ENCODE measurements around the gene SEMA6B.
"Not testable (repeated sequence)": the region's sequence is repeated elsewhere in the genome, so short reads cannot be mapped to it uniquely, and the experiment has no call there.

The SEMA6B gene

DNA sequence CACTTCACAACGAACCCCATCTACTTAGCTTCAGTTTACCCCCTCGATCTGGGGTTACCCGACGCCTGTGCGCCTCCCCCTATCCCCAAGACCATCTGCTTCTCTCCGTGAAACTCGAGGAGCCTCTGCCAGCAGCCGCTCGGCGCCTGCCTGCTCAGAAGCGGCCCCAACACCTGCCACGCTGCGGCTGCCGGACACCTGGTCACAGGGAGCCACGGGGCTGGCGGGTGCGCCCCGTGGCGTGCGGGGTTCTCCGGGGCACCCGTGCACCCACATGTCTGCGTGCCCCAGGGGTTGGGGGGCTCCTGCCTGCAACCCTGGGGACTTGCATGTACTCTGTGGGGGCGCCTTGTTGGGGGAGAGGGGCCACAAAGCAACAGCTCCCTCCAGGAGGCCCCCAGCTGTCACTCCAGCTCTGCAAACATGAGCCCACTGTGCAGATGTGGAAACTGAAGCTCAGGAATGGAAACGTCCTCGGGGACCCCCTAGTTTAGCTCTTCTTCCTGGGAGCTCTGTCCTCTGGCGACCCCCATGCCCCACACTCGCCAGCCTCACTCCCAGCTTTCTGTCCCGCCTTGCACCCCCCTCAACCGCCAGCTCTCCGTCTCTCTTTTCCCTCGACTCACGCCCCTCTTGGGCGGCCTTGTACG is 7.0 kb upstream of the SEMA6B start:
- H3K27me3 ChIP-seq (replicated peaks; ENCODE audit: control insufficient read depth, insufficient read depth, low read length): peaks cover 20% of the 10 kb centered on the region

DNA sequence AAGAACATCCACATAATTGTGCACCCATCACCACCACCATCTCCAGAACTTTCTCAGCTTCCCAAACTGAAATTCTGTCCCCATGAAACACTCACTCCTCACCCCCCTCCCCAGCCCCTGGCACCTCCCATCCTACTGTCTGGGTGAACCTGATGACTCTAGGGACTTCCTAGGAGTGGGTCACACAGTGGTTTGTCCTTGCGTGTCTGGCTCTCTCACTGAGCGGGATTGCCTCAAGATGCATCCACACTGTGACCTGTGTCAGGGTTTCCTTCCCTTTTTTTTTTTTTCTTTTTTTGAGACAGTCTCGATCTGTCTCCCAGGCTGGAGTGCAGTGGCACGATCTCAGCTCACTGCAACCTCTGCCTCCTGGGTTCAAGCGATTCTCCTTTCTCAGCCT is 4.1 kb upstream of the SEMA6B start:
- H3K9me3 ChIP-seq (ENCODE audit: control insufficient read depth, low read length); H3K4me1 ChIP-seq (ENCODE audit: control insufficient read depth, insufficient read depth, low read length); H3K36me3 ChIP-seq (ENCODE audit: control insufficient read depth, insufficient read depth, low read length, severe bottlenecking); H3K9ac ChIP-seq (ENCODE audit: low read length); DNase-seq (ENCODE audit: low read depth); H3K4me3 ChIP-seq (ENCODE audit: low read length): not testable (repeated sequence)
- H3K27me3 ChIP-seq (replicated peaks; ENCODE audit: control insufficient read depth, insufficient read depth, low read length): peaks cover 12% of the 10 kb centered on the region

More for the DNA sequence above, 7.0 kb upstream of the SEMA6B start:
- Histone ChIP-seq H3K4me1 (ENCODE audit: control insufficient read depth, insufficient read depth, low read length) (no peaks in the 10 kb centered on the region), H3K4me3 (ENCODE audit: low read length) (no peak overlapping the region), H3K9ac (ENCODE audit: low read length) (no peak overlapping the region), H3K9me3 (ENCODE audit: control insufficient read depth, low read length) (no peaks in the 10 kb centered on the region), H3K36me3 (ENCODE audit: control insufficient read depth, insufficient read depth, low read length, severe bottlenecking) (no peaks in the 10 kb centered on the region)
- DNase-seq (ENCODE audit: low read depth): no peak

DNA sequence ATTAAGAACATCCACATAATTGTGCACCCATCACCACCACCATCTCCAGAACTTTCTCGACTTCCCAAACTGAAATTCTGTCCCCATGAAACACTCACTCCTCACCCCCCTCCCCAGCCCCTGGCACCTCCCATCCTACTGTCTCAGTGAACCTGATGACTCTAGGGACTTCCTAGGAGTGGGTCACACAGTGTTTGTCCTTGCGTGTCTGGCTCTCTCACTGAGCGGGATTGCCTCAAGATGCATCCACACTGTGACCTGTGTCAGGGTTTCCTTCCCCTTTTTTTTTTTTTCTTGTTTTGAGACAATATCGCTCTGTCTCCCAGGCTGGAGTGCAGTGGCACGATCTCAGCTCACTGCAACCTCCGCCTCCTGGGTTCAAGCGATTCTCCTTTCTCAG is 2.6 kb upstream of the SEMA6B start:
- peaks cover 22% of the 10 kb centered on the region for H3K27me3 ChIP-seq (replicated peaks; ENCODE audit: control insufficient read depth, insufficient read depth, low read length)
- not testable (repeated sequence) for H3K4me1 ChIP-seq (ENCODE audit: control insufficient read depth, insufficient read depth, low read length); H3K9ac ChIP-seq (ENCODE audit: low read length); H3K36me3 ChIP-seq (ENCODE audit: control insufficient read depth, insufficient read depth, low read length, severe bottlenecking); H3K4me3 ChIP-seq (ENCODE audit: low read length); H3K9me3 ChIP-seq (ENCODE audit: control insufficient read depth, low read length); DNase-seq (ENCODE audit: low read depth)

DNA sequence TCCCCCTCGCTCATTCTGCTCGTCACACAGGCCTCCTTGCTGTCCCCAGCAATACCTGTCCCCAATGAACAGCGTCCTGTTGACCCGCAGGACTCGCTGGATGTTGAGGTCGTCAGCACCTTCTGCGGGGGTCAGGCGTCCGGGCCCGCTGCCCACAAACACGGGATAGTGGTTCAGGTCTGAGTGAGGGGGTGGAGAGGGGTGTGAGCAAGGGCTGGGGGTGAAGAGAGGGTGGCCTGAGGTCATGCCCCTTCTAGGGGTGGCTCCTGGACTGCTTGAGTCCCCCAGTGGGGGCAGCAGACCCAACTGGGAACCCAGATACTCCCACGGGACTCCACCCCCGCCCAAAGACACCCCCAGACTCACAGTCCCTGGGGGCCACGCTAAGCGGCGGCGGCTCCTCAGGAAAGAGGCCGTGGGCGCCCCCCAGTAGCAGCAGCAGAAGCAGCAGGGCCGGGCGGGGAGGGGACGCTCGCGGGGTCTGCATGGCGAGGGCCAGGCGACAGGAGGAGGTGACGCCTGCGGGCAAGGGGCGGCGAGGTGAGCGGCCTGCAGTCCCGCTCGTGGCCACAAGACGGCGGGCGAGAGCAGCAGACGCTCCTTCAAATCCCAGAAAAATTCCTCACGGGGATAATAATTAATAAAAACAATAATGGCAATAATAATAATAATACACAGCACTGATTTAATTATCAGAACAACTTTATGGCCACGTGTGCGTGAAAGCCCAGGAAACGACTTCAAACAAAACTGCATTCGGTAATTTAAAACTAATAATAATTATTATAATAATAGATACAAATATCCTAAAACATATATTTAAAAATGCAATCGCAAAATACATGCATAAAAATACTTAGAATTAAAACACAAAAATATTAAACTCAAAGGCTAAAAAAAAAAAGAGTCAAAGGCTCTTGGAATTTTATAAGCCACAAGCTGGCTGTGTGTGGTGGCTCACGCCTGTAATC is 1.2 kb downstream of the SEMA6B start:
- H3K4me3 ChIP-seq (ENCODE audit: low read length): no peak overlapping the region
- H3K36me3 ChIP-seq (ENCODE audit: control insufficient read depth, insufficient read depth, low read length, severe bottlenecking): no peaks in the 10 kb centered on the region
- DNase-seq (ENCODE audit: low read depth): peak; percentile 64
- no peaks in the 10 kb centered on the region for H3K9me3 ChIP-seq (ENCODE audit: control insufficient read depth, low read length)
- no peaks in the 10 kb centered on the region for H3K4me1 ChIP-seq (ENCODE audit: control insufficient read depth, insufficient read depth, low read length)
- no peak overlapping the region for H3K9ac ChIP-seq (ENCODE audit: low read length)
- peaks cover 35% of the 10 kb centered on the region for H3K27me3 ChIP-seq (replicated peaks; ENCODE audit: control insufficient read depth, insufficient read depth, low read length)

DNA sequence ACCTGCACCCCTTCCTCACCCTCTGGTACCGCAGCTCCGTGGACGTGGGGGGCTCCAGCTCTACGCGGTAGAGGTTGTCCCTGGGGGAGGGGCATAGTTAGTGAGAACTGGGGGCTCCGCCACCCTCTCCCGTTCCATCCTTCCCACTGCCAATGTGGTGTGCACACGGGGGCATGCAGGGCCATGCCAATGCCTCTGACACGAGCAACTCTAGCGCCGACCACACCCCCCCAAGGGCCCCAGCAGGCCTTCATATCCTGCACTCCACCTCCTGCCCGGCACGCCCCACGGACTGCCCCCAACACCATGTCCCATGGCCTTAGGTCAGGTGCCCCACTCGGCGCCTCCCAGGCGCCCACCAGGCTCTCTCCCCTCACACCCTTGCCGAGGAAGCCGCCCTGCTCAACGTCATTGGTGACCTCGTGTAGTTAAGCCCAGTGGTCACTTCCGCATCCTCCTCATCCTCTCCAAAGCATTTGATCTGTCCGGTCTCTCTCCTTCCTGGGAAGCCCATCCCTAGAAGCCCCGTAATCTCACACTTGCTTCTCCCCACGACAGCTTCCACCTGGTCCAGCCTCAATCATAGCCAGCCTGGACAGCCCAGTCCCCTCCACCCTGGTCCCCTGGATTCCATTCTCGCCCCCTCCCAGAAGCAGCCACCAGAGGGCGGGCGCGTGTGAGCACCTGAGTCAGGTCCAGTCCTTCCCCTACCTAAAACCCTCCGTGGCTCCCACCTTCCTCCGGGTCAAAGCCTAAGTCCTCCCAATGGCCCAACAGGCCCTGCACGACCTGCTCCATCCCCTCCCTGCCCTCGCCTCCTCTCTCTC is 2.1 kb downstream of the SEMA6B start:
- H3K27me3 ChIP-seq (replicated peaks; ENCODE audit: control insufficient read depth, insufficient read depth, low read length): peaks cover 35% of the 10 kb centered on the region
- H3K4me1 ChIP-seq (ENCODE audit: control insufficient read depth, insufficient read depth, low read length): no peaks in the 10 kb centered on the region
- no peaks in the 10 kb centered on the region for H3K9me3 ChIP-seq (ENCODE audit: control insufficient read depth, low read length)
- H3K9ac ChIP-seq (ENCODE audit: low read length): no peak overlapping the region
- no peaks in the 10 kb centered on the region for H3K36me3 ChIP-seq (ENCODE audit: control insufficient read depth, insufficient read depth, low read length, severe bottlenecking)
- DNase-seq (ENCODE audit: low read depth): no peak
- H3K4me3 ChIP-seq (ENCODE audit: low read length): no peak overlapping the region

DNA sequence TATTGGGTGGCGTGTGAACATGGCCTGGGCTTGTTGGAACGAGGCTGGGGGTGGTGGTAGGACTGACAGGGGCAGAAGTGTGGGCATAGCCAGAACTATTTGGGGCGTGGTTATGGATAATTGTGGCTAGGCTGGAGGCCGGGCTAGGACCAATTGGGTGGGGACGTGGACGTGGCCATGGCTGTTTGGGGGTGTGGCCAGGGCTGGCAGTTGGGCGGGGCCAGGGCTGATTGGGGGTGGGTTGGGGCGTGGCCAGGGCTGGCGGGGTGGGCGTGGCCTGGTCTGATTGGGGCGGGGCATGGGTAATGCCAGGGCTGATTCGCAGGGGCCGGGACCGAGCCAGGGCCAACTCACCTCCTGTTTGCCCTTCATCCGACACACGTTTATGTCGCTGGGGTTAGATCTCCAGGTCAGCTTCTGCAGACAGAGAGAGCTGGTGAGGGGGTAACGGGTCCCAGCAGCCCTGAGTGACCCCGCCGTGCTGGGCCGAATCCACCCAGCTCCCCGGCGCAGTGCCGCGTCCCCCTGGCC is 2.8 kb downstream of the SEMA6B start:
- peak; percentile 24 for DNase-seq (ENCODE audit: low read depth)
- Histone ChIP-seq H3K9ac (ENCODE audit: low read length) (no peak overlapping the region), H3K36me3 (ENCODE audit: control insufficient read depth, insufficient read depth, low read length, severe bottlenecking) (no peaks in the 10 kb centered on the region), H3K4me1 (ENCODE audit: control insufficient read depth, insufficient read depth, low read length) (no peaks in the 10 kb centered on the region), H3K27me3 (replicated peaks; ENCODE audit: control insufficient read depth, insufficient read depth, low read length) (peaks cover 41% of the 10 kb centered on the region), H3K4me3 (ENCODE audit: low read length) (no peak overlapping the region), H3K9me3 (ENCODE audit: control insufficient read depth, low read length) (no peaks in the 10 kb centered on the region)

DNA sequence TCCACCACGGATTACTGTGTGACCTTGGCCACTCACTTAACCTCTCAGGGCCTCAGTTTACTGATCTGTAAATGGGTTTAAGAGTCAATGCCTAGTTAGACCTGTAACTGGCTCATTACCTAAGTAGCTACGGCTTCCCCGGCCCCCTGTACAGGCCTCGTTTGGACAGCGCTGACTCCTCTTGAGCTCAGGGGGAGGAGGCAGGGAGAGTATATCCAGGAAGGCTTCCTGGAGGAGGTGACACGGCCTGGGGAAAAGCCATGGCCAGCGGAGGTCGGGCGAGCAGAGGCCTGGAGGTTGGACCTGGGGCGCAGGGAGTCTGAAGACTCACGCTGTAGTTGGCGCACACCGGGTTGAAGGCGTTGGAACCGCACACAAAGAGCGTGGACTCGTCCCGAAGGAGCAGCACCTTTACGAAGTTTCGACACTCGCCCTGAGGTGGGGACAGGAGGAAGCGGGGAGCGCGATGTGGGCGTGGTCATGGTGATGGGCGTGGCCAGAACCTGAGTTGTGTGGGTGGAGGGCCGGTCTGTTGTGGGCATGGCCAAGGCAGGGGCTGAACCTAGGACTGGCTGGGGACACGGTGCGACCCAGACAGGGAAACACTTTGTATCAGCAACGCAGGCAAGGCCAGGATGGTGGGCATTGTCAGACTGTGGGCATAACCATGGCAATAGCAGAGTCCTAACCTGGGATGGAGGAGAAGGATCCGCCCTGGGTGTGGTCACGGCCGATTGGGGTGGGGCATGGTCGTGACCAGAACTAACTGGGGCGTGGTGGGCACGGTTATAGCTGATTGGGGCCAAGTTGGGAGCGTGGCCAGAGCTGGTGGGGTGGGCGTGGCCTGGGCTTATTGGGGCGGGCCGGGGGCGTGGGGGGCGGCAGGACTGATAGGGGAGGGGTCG is 3.6 kb downstream of the SEMA6B start:
- DNase-seq (ENCODE audit: low read depth): no peak
- H3K36me3 ChIP-seq (ENCODE audit: control insufficient read depth, insufficient read depth, low read length, severe bottlenecking): no peaks in the 10 kb centered on the region
- H3K9me3 ChIP-seq (ENCODE audit: control insufficient read depth, low read length): no peaks in the 10 kb centered on the region
- H3K4me3 ChIP-seq (ENCODE audit: low read length): no peak overlapping the region
- H3K4me1 ChIP-seq (ENCODE audit: control insufficient read depth, insufficient read depth, low read length): no peaks in the 10 kb centered on the region
- H3K9ac ChIP-seq (ENCODE audit: low read length): no peak overlapping the region
- peaks cover 41% of the 10 kb centered on the region for H3K27me3 ChIP-seq (replicated peaks; ENCODE audit: control insufficient read depth, insufficient read depth, low read length)

DNA sequence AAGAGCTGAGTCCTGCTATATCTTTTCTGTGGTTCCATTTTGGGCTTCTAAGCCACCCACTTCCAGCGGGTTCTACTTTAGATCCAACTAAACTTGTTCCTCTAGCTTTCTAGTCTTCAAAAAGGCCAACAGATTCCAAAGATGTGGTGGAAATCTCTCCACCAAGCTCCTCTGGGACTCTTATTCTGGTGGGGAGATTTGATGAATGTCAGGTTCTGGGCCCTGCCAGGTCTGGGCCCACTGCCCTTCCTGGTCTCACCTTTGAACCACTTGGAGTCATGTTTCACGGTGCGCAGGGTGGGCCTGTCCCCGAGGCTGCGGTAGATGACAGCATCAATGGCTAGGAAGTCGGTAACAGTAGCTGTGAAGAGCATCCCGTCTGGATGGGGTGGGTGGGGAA is 4.8 kb downstream of the SEMA6B start:
- no peaks in the 10 kb centered on the region for H3K36me3 ChIP-seq (ENCODE audit: control insufficient read depth, insufficient read depth, low read length, severe bottlenecking)
- no peaks in the 10 kb centered on the region for H3K4me1 ChIP-seq (ENCODE audit: control insufficient read depth, insufficient read depth, low read length)
- no peaks in the 10 kb centered on the region for H3K9me3 ChIP-seq (ENCODE audit: control insufficient read depth, low read length)
- H3K9ac ChIP-seq (ENCODE audit: low read length): no peak overlapping the region
- H3K27me3 ChIP-seq (replicated peaks; ENCODE audit: control insufficient read depth, insufficient read depth, low read length): peaks cover 46% of the 10 kb centered on the region
- no peak overlapping the region for H3K4me3 ChIP-seq (ENCODE audit: low read length)
- no peak for DNase-seq (ENCODE audit: low read depth)

DNA sequence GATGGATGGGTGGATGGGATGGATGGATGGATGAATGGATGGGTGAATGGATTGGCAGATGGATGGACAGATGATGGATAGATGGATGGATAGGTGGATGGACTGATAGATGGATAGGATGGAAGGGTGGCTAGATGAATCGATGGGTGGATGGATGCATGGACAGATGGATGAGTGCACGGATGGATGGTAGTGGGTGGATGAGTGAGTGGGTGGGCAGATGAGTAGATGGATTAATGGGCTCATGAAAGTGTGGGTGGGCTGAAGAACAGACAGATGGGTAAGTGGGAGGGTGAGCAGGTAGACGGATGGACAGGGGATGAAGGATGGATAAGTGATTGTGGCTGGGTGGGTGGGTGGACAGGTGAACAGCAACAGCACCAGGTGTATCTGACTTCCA is 5.7 kb downstream of the SEMA6B start:
- Histone ChIP-seq H3K9ac (ENCODE audit: low read length) (no peak overlapping the region), H3K4me1 (ENCODE audit: control insufficient read depth, insufficient read depth, low read length) (no peaks in the 10 kb centered on the region), H3K9me3 (ENCODE audit: control insufficient read depth, low read length) (no peaks in the 10 kb centered on the region), H3K4me3 (ENCODE audit: low read length) (no peak overlapping the region), H3K27me3 (replicated peaks; ENCODE audit: control insufficient read depth, insufficient read depth, low read length) (peaks cover 47% of the 10 kb centered on the region), H3K36me3 (ENCODE audit: control insufficient read depth, insufficient read depth, low read length, severe bottlenecking) (no peaks in the 10 kb centered on the region)
- no peak for DNase-seq (ENCODE audit: low read depth)

DNA sequence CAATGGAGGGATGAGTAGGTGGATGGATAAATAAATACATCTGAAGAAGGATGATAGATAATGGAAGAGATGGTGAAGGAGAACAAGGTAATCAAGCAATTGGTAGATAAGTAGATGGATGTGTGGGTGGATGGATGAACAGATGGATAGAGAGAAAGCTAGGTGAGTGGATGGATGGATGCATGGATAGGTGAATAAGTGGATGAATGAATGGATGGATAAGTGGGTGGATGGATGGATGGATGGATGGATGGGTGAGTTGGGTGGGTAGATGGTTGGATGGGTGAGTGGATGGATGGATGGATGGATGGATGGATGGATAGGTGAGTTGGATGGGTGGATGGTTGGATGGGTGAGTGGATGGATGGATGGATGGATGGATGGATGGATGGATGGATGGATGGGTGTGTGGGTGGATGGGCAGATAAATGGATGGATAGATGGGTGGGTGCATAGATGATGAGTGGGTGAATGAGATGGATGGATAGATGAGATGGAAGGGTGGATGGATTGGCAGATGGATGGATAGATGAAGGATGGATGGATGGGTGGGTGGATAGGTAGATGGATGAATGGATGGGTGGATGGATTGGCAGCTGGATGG is 6.3 kb downstream of the SEMA6B start:
- no peaks in the 10 kb centered on the region for H3K4me1 ChIP-seq (ENCODE audit: control insufficient read depth, insufficient read depth, low read length)
- H3K9me3 ChIP-seq (ENCODE audit: control insufficient read depth, low read length): no peaks in the 10 kb centered on the region
- H3K36me3 ChIP-seq (ENCODE audit: control insufficient read depth, insufficient read depth, low read length, severe bottlenecking): no peaks in the 10 kb centered on the region
- no peak for DNase-seq (ENCODE audit: low read depth)
- peaks cover 52% of the 10 kb centered on the region for H3K27me3 ChIP-seq (replicated peaks; ENCODE audit: control insufficient read depth, insufficient read depth, low read length)
- H3K4me3 ChIP-seq (ENCODE audit: low read length): no peak overlapping the region
- H3K9ac ChIP-seq (ENCODE audit: low read length): no peak overlapping the region
